Measurements from ENCODE around the gene LZTS3. TPM values are rescaled to one million over a fixed set of nuclear protein-coding genes. Genes with fewer than 3 reads are reported as not detected.

LZTS3 gene
- total RNA-seq, 5 donors from 2014 or later (not counting 1 experiment from before 2014, with no cell fraction given): 14.4 to 19.6 (median 15.3) TPM

GRCh38 chr20:3210346-3210745 lies 37.0 kb upstream of the LZTS3 start:
- H3K36me3 ChIP-seq (ENCODE audit: control insufficient read depth in 2 of 2, extremely low read depth in 1 of 2, insufficient read depth in 1 of 2, low read length in 1 of 2): peaks cover under 1 to 17% of the 10 kb centered on the region in 2 donors

GRCh38 chr20:3209946-3210317 lies 36.6 kb upstream of the LZTS3 start:
- CTCF ChIA-PET: interaction anchor here in 1 of 2 donors (0.6 kb wide), 1 partner anchor 9 kb away, joined by 4 read pairs; no protein-coding TSS in a partner anchor

More at GRCh38 chr20:3210346-3210745, 37.0 kb upstream of the LZTS3 start:
- Mint-ChIP-seq H3K27me3 (no peaks in the 10 kb centered on the region), H3K9me3 (no peaks in the 10 kb centered on the region), H3K4me1 (peaks cover 27 to 33% (median 28%) of the 10 kb centered on the region in 3 donors), H3K27ac (peak overlapping the region in 1 of 2 donors; percentile 39), H3K36me3 (peaks cover 12% of the 10 kb centered on the region), H3K4me3 (peak overlapping the region; percentile 87 to 99 (median 95))
- H3K4me1 ChIP-seq (ENCODE audit: control insufficient read depth in 1 of 2, extremely low read depth in 1 of 2, insufficient read depth in 2 of 2, low read length in 2 of 2): peaks cover 6 to 18% of the 10 kb centered on the region in 2 experiments
- H3K9me3 ChIP-seq: no peaks in the 10 kb centered on the region
- POLR2A ChIA-PET: no interaction called here
- H3K27ac ChIP-seq (ENCODE audit: low read length): no peak overlapping the region
- ATAC-seq (replicated peaks in 1 of 4) (no peak), DNase-seq (no peak)
- CTCF ChIA-PET: interaction anchor here in 1 of 2 donors (0.8 kb wide), 1 partner anchor 40 kb away, joined by 3 read pairs; no protein-coding TSS in a partner anchor
- peak overlapping the region; percentile 69 to 73 for H3K4me3 ChIP-seq (ENCODE audit: control insufficient read depth in 1 of 2, extremely low read depth in 1 of 2, low read length in 1 of 2)
- 100% methylated on average over 1 of the region's 2 CpGs for WGBS (ENCODE audit: insufficient coverage)
- no peaks in the 10 kb centered on the region for H3K27me3 ChIP-seq (replicated peaks in 1 of 2; ENCODE audit: control insufficient read depth in 2 of 2, extremely low read depth in 1 of 2, insufficient read depth in 2 of 2, low read length in 1 of 2)

GRCh38 chr20:3209257-3209945 lies 36.1 kb upstream of the LZTS3 start, which contains the start of gene ITPA:
TSS of gene ITPA (plus strand) at chr20:3209498. CDS start at chr20:3209552, 54 bp downstream.
- Mint-ChIP-seq H3K27ac (peak within 1 kb of the TSS; percentile 91 to 97), H3K27me3 (no peaks in the 10 kb centered on the region), H3K4me1 (peaks cover 28 to 33% (median 31%) of the 10 kb centered on the region in 3 donors), H3K36me3 (peaks cover 9% of the 10 kb centered on the region), H3K4me3 (peak within 1 kb of the TSS; percentile 87 to 99 (median 95)), H3K9me3 (no peaks in the 10 kb centered on the region)
- H3K27ac ChIP-seq (ENCODE audit: low read length): peak within 1 kb of the TSS; percentile 80
- H3K9me3 ChIP-seq: no peaks in the 10 kb centered on the region
- CTCF ChIA-PET: interaction anchor here in 1 of 2 donors (0.5 to 1.2 kb wide), 3 partner anchors 8 to 24 kb away, joined by 3 to 4 read pairs (median 3); no protein-coding TSS in a partner anchor
- peak within 1 kb of the TSS; percentile 69 to 73 for H3K4me3 ChIP-seq (ENCODE audit: control insufficient read depth in 1 of 2, extremely low read depth in 1 of 2, low read length in 1 of 2)
- DNase-seq (peak in 32 of 35 experiments; percentile 18 to 69 (median 38)), ATAC-seq (replicated peaks in 1 of 4) (peak; percentile 46 to 61 (median 49))
- WGBS (ENCODE audit: insufficient coverage): 0% methylated on average over 44 of the region's 48 CpGs
- H3K4me1 ChIP-seq (ENCODE audit: control insufficient read depth in 1 of 2, extremely low read depth in 1 of 2, insufficient read depth in 2 of 2, low read length in 2 of 2): peaks cover 6 to 24% of the 10 kb centered on the region in 2 experiments
- POLR2A ChIA-PET: no interaction called here
- peaks cover 0 to 11% of the 10 kb centered on the region in 2 donors for H3K36me3 ChIP-seq (ENCODE audit: control insufficient read depth in 2 of 2, extremely low read depth in 1 of 2, insufficient read depth in 1 of 2, low read length in 1 of 2)
- H3K27me3 ChIP-seq (replicated peaks in 1 of 2; ENCODE audit: control insufficient read depth in 2 of 2, extremely low read depth in 1 of 2, insufficient read depth in 2 of 2, low read length in 1 of 2): no peaks in the 10 kb centered on the region

More at GRCh38 chr20:3209946-3210317, 36.6 kb upstream of the LZTS3 start:
- H3K4me1 Mint-ChIP-seq: peaks cover 27 to 33% (median 28%) of the 10 kb centered on the region in 3 donors
- H3K4me3 Mint-ChIP-seq: peak overlapping the region; percentile 87 to 99 (median 95)
- WGBS (ENCODE audit: insufficient coverage): 0% methylated on average over 8 of the region's 10 CpGs
- POLR2A ChIA-PET: no interaction called here
- Histone ChIP-seq H3K4me3 (ENCODE audit: control insufficient read depth in 1 of 2, extremely low read depth in 1 of 2, low read length in 1 of 2) (peak overlapping the region; percentile 69 to 73), H3K9me3 (no peaks in the 10 kb centered on the region), H3K36me3 (ENCODE audit: control insufficient read depth in 2 of 2, extremely low read depth in 1 of 2, insufficient read depth in 1 of 2, low read length in 1 of 2) (peaks cover 0 to 13% of the 10 kb centered on the region in 2 donors), H3K27me3 (replicated peaks in 1 of 2; ENCODE audit: control insufficient read depth in 2 of 2, extremely low read depth in 1 of 2, insufficient read depth in 2 of 2, low read length in 1 of 2) (no peaks in the 10 kb centered on the region), H3K27ac (ENCODE audit: low read length) (peak overlapping the region; percentile 80), H3K4me1 (ENCODE audit: control insufficient read depth in 1 of 2, extremely low read depth in 1 of 2, insufficient read depth in 2 of 2, low read length in 2 of 2) (peaks cover 6 to 19% of the 10 kb centered on the region in 2 experiments)
- no peaks in the 10 kb centered on the region for H3K9me3 Mint-ChIP-seq
- peaks cover 9% of the 10 kb centered on the region for H3K36me3 Mint-ChIP-seq
- H3K27me3 Mint-ChIP-seq: no peaks in the 10 kb centered on the region
- H3K27ac Mint-ChIP-seq: peak overlapping the region; percentile 91 to 97
- ATAC-seq (replicated peaks in 1 of 4) (peak in 3 of 4 experiments; percentile 27 to 32 (median 30)), DNase-seq (peak in 1 of 35 experiments; percentile 21)

GRCh38 chr20:3208786-3209256 lies 35.5 kb upstream of the LZTS3 start:
- H3K4me1 ChIP-seq (ENCODE audit: control insufficient read depth in 1 of 2, extremely low read depth in 1 of 2, insufficient read depth in 2 of 2, low read length in 2 of 2): peaks cover 8 to 27% of the 10 kb centered on the region in 2 experiments
- H3K36me3 Mint-ChIP-seq: peaks cover 6% of the 10 kb centered on the region
- peak in 3 of 4 experiments; percentile 4 to 12 (median 10) for ATAC-seq (replicated peaks in 1 of 4)
- 2% methylated on average over 9 of the region's 10 CpGs for WGBS (ENCODE audit: insufficient coverage)
- POLR2A ChIA-PET: no interaction called here
- no peaks in the 10 kb centered on the region for H3K27me3 Mint-ChIP-seq
- peak overlapping the region; percentile 80 for H3K27ac ChIP-seq (ENCODE audit: low read length)
- CTCF ChIA-PET: interaction anchor here in 1 of 2 donors (0.5 to 1.2 kb wide), 2 partner anchors 9 to 24 kb away, joined by 3 read pairs; no protein-coding TSS in a partner anchor
- DNase-seq: peak in 5 of 35 experiments; percentile 6 to 36 (median 14)
- H3K4me3 ChIP-seq (ENCODE audit: control insufficient read depth in 1 of 2, extremely low read depth in 1 of 2, low read length in 1 of 2): peak overlapping the region; percentile 69 to 73
- no peaks in the 10 kb centered on the region for H3K9me3 ChIP-seq
- H3K27me3 ChIP-seq (replicated peaks in 1 of 2; ENCODE audit: control insufficient read depth in 2 of 2, extremely low read depth in 1 of 2, insufficient read depth in 2 of 2, low read length in 1 of 2): no peaks in the 10 kb centered on the region
- peaks cover 0 to 8% of the 10 kb centered on the region in 2 donors for H3K36me3 ChIP-seq (ENCODE audit: control insufficient read depth in 2 of 2, extremely low read depth in 1 of 2, insufficient read depth in 1 of 2, low read length in 1 of 2)
- H3K27ac Mint-ChIP-seq: peak overlapping the region; percentile 91 to 97
- peaks cover 31 to 36% (median 35%) of the 10 kb centered on the region in 3 donors for H3K4me1 Mint-ChIP-seq
- H3K4me3 Mint-ChIP-seq: peak overlapping the region; percentile 87 to 99 (median 95)
- no peaks in the 10 kb centered on the region for H3K9me3 Mint-ChIP-seq

- CTCF ChIA-PET: no interaction called here
- Mint-ChIP-seq H3K27ac (peak within 1 kb of the TSS; percentile 96 to 98), H3K27me3 (no peaks in the 10 kb centered on the region), H3K9me3 (no peaks in the 10 kb centered on the region), H3K4me3 (peak within 1 kb of the TSS; percentile 91 to 97 (median 95)), H3K4me1 (peaks cover 22 to 29% (median 24%) of the 10 kb centered on the region in 3 donors), H3K36me3 (peaks cover 12% of the 10 kb centered on the region)
- POLR2A ChIA-PET: no interaction called here
- H3K4me3 ChIP-seq (ENCODE audit: control insufficient read depth in 1 of 2, extremely low read depth in 1 of 2, low read length in 1 of 2): peak within 1 kb of the TSS; percentile 82 to 97
- H3K4me1 ChIP-seq (ENCODE audit: control insufficient read depth in 1 of 2, extremely low read depth in 1 of 2, insufficient read depth in 2 of 2, low read length in 2 of 2): peaks cover 2 to 32% of the 10 kb centered on the region in 2 experiments
- H3K36me3 ChIP-seq (ENCODE audit: control insufficient read depth in 2 of 2, extremely low read depth in 1 of 2, insufficient read depth in 1 of 2, low read length in 1 of 2): peaks cover 10 to 22% of the 10 kb centered on the region in 2 donors
- DNase-seq (peak; percentile 71 to 94 (median 84)), ATAC-seq (replicated peaks in 1 of 4) (peak; percentile 88 to 89 (median 88))
- no peaks in the 10 kb centered on the region for H3K9me3 ChIP-seq
- peaks cover 0 to 4% of the 10 kb centered on the region in 2 experiments for H3K27me3 ChIP-seq (replicated peaks in 1 of 2; ENCODE audit: control insufficient read depth in 2 of 2, extremely low read depth in 1 of 2, insufficient read depth in 2 of 2, low read length in 1 of 2)
- H3K27ac ChIP-seq (ENCODE audit: low read length): peak within 1 kb of the TSS; percentile 58
- WGBS (ENCODE audit: insufficient coverage): 0% methylated on average over 40 of the region's 48 CpGs
These were observed 30.9 kb upstream of the LZTS3 start, which contains the start of gene DDRGK1 for GRCh38 chr20:3204124-3204794. TSS of gene DDRGK1 (minus strand) at chr20:3204682. CDS start at chr20:3204627, 55 bp downstream.

Measured in T-cell (primary cell).